Fibroblast of mammary gland (primary cell): ENCODE data around the gene NUP205.

Experiments used
- DNase-seq: peaks from one replicate; pipeline ENCODE4 v3.0.0-alpha.2; 2010; ENCODE audit warnings: low read depth
- H3K4me3 ChIP-seq: 2 replicates; pipeline ENCODE4 v1.5.1; 2011; ENCODE audit warnings: low read depth, mild to moderate bottlenecking, low read length, moderate library complexity; ENCODE audit not compliant: control insufficient read depth
- TF ChIP-seq, protein P1 (sequence below): conservative IDR thresholded peaks from 2 replicates; pipeline ENCODE4 v1.5.1; 2011; ENCODE audit warnings: low read depth, low read length, inconsistent platforms; ENCODE audit not compliant: control insufficient read depth, insufficient read depth

The NUP205 gene

GRCh38 chr7:135670179-135670578 is 112.5 kb downstream of the NUP205 start:
- peak; percentile 89 for DNase-seq
- no peak overlapping the region for H3K4me3 ChIP-seq
- TF ChIP-seq, protein P1, sequence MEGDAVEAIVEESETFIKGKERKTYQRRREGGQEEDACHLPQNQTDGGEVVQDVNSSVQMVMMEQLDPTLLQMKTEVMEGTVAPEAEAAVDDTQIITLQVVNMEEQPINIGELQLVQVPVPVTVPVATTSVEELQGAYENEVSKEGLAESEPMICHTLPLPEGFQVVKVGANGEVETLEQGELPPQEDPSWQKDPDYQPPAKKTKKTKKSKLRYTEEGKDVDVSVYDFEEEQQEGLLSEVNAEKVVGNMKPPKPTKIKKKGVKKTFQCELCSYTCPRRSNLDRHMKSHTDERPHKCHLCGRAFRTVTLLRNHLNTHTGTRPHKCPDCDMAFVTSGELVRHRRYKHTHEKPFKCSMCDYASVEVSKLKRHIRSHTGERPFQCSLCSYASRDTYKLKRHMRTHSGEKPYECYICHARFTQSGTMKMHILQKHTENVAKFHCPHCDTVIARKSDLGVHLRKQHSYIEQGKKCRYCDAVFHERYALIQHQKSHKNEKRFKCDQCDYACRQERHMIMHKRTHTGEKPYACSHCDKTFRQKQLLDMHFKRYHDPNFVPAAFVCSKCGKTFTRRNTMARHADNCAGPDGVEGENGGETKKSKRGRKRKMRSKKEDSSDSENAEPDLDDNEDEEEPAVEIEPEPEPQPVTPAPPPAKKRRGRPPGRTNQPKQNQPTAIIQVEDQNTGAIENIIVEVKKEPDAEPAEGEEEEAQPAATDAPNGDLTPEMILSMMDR: no peak

- H3K4me3 ChIP-seq: no peak overlapping the region
- DNase-seq: peak; percentile 82
- TF ChIP-seq, protein P1: peak; percentile 97
These were observed 115.0 kb downstream of the NUP205 start for GRCh38 chr7:135672560-135673359.

DNA sequence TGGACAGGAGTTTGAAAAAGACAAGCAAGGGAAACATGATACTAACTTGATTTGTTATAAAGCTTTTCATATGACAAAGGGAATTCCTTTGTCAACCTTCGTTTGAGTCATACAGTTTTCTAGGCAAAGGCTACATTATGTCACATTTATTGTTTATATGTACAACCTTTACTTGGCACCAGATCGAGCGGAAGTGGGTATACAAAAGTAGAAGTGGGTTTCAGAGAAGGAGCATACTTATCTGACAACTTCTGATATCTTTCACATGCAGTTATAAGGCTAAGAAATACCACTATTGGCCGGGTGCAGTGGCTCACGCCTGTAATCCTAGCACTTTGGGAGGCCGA is 115.6 kb downstream of the NUP205 start:
- TF ChIP-seq, protein P1: no peak
- no peak overlapping the region for H3K4me3 ChIP-seq
- peak; percentile 40 for DNase-seq

DNA sequence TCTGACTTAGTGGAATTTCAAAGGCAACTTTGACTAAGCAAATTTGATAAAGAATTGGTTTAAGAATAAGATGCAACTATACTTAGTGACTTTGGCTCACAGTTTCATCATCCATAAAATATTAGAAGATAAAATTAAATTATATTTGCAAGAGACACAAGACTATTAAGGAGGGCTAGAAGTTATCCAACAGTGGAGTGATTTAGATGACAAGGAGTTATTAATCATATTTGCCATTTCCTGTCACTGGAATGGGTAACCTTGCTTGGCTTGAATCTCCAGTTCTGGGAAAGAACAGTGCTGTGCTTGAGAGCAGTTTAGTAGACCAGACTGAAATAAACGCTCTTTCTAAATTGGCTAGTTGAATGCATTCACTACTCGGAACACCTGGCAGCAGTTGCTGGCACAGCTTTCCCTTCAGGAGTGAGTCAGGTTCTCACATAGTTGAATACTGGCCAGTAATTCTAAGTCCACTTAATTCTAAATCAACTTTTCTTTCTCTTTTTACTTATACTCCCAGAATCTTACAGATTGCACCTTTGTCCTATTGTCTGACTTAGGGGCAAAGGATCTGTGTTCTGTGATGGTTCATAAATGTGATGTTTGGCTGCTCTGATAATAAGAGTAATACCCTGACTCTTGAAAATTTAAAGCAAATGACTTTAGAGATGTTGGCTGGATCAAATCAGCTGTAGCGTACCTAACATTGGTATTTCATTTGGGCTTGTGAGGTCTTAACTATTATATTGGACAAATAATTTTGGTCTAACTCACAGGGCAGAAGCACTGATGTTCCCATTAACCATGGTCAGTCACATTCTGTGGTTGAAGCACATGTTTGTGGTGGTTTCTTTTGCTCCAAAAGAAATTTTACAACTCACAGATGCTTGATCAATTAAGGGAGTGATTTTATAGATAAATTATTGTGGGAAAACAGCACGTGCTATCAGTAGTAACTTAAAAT is 121.2 kb downstream of the NUP205 start:
- TF ChIP-seq, protein P1: no peak
- H3K4me3 ChIP-seq: no peak overlapping the region
- DNase-seq: peak; percentile 78

DNA sequence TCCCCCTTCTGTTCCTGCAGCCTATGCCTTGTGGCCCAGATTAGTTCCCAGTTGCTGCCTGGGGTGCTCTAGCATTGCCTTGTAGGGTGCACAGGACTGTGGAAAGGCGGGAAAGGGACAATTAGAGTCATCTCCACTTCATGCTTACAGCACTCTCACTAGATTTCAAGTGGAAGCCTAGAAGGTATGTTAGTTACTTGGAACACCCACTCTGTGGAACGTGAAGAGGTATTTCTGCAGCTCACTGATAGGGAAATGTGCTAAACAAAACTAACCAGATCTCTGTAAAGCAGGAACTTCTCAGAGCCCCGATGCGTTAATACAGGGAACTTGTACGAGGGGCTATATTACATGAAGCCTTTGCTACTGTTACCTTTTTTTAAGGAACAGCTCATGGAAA is 124.0 kb downstream of the NUP205 start:
- H3K4me3 ChIP-seq: no peak overlapping the region
- no peak for DNase-seq
- TF ChIP-seq, protein P1: no peak

GRCh38 chr7:135682191-135682590 is 124.5 kb downstream of the NUP205 start:
- TF ChIP-seq, protein P1: no peak
- H3K4me3 ChIP-seq: no peak overlapping the region
- no peak for DNase-seq
